Right atrium auricular region (tissue), 2 donors: ENCODE measurements around the gene PRR27. TPM values are rescaled to one million over a fixed set of nuclear protein-coding genes. Genes with fewer than 3 reads are reported as not detected.

ENCODE experiments used
- DNase-seq: peaks from one replicate; pipeline ENCODE4 v3.0.0-alpha.2; 2019; ENCODE audit warnings: low spot score
- H3K27ac ChIP-seq, 2 donors: fragments of 200-600 bp; sonication (generic); 1 replicate in 1 of 2; 2 replicates in 1 of 2; pipeline ENCODE4 v1.5.1; 2016 to 2019
- H3K27me3 ChIP-seq, 2 donors: fragments of 200-600 bp; sonication (generic); one replicate each; pipeline versions ENCODE4 v1.5.1 to v1.6.0; 2017 to 2019
- H3K36me3 ChIP-seq: fragments of 200-600 bp; sonication (generic); one replicate; pipeline ENCODE4 v1.5.1; 2016
- H3K4me1 ChIP-seq, 2 donors: fragments of 200-600 bp; sonication (generic); one replicate each; pipeline versions ENCODE4 v1.5.1 to v1.6.0; 2017 to 2019
- H3K4me3 ChIP-seq, 2 donors: fragments of 200-600 bp; sonication (generic); 1 replicate in 1 of 2; 2 replicates in 1 of 2; pipeline ENCODE4 v1.5.1; 2017 to 2019; ENCODE audit warnings: mild to moderate bottlenecking in 1 of 2, moderate library complexity in 1 of 2
- H3K9me3 ChIP-seq, 2 donors: fragments of 200-600 bp; sonication (generic); one replicate each; pipeline ENCODE4 v1.5.1; 2019
- CTCF ChIP-seq, 2 donors: fragments of 200-600 bp; sonication (generic); IDR thresholded peaks; one replicate each; pipeline ENCODE4 v1.5.1; 2019; ENCODE audit warnings: antibody characterized with exemption in 2 of 2
- total RNA-seq, 2 donors: library from RNA; depleted of rRNA; stranded (reverse); fragments of >200 nt; gene quantifications; one replicate each; pipeline ENCODE4 v1.1.0, GENCODE V29; 2016

Gene PRR27
- total RNA-seq, 2 donors from 2014 or later, result not detected

- TF ChIP-seq CTCF (IDR thresholded peaks at IDR 0.05), result no peak
- H3K4me1 ChIP-seq, result no peaks in the 10 kb centered on the region
- H3K27ac ChIP-seq, result no peak overlapping the region
- H3K36me3 ChIP-seq, result no peaks in the 10 kb centered on the region
- no peaks in the 10 kb centered on the region for H3K9me3 ChIP-seq
- no peak for DNase-seq
- no peaks in the 10 kb centered on the region for H3K27me3 ChIP-seq
- no peak overlapping the region for H3K4me3 ChIP-seq
Observed at GRCh38 chr4:70187216-70187615, 33.2 kb downstream of the PRR27 start.

- no peaks in the 10 kb centered on the region for H3K27me3 ChIP-seq
- H3K36me3 ChIP-seq, result no peaks in the 10 kb centered on the region
- TF ChIP-seq CTCF (IDR thresholded peaks at IDR 0.05), result no peak
- H3K27ac ChIP-seq, result no peak overlapping the region
- no peak for DNase-seq
- no peak overlapping the region for H3K4me3 ChIP-seq
- no peaks in the 10 kb centered on the region for H3K4me1 ChIP-seq
- H3K9me3 ChIP-seq, result no peaks in the 10 kb centered on the region
Observed at GRCh38 chr4:70190579-70190978, 36.5 kb downstream of the PRR27 start.

GRCh38 chr4:70191647-70192046, 37.6 kb downstream of the PRR27 start:
- no peaks in the 10 kb centered on the region for H3K9me3 ChIP-seq
- no peaks in the 10 kb centered on the region for H3K4me1 ChIP-seq
- H3K27ac ChIP-seq, result no peak overlapping the region
- no peak for DNase-seq
- H3K36me3 ChIP-seq, result no peaks in the 10 kb centered on the region
- no peak for TF ChIP-seq CTCF (IDR thresholded peaks at IDR 0.05)
- H3K27me3 ChIP-seq, result no peaks in the 10 kb centered on the region
- H3K4me3 ChIP-seq, result no peak overlapping the region

GRCh38 chr4:70192895-70193294, 38.9 kb downstream of the PRR27 start:
- DNase-seq, result no peak
- TF ChIP-seq CTCF (IDR thresholded peaks at IDR 0.05), result no peak
- H3K4me3 ChIP-seq, result no peak overlapping the region
- H3K36me3 ChIP-seq, result no peaks in the 10 kb centered on the region
- no peaks in the 10 kb centered on the region for H3K4me1 ChIP-seq
- H3K27ac ChIP-seq, result no peak overlapping the region
- no peaks in the 10 kb centered on the region for H3K9me3 ChIP-seq
- no peaks in the 10 kb centered on the region for H3K27me3 ChIP-seq

- TF ChIP-seq CTCF (IDR thresholded peaks at IDR 0.05), result no peak
- Histone ChIP-seq H3K9me3 (no peaks in the 10 kb centered on the region), H3K4me1 (no peaks in the 10 kb centered on the region), H3K27ac (no peak within 1 kb of the TSS), H3K36me3 (no peaks in the 10 kb centered on the region), H3K4me3 (no peak within 1 kb of the TSS), H3K27me3 (no peaks in the 10 kb centered on the region)
- DNase-seq, result no peak
Observed at GRCh38 chr4:70195425-70195824, 41.4 kb downstream of the PRR27 start, which contains the start of gene ODAM. ODAM (plus strand) TSS chr4:70195725; CDS start chr4:70196544, 819 bp downstream.

- Histone ChIP-seq H3K9me3 (no peaks in the 10 kb centered on the region), H3K4me3 (no peak overlapping the region)
Observed at GRCh38 chr4:70196857-70197256, 42.8 kb downstream of the PRR27 start.

More at GRCh38 chr4:70196857-70197256, 42.8 kb downstream of the PRR27 start:
- Histone ChIP-seq H3K27ac (no peak overlapping the region), H3K36me3 (no peaks in the 10 kb centered on the region), H3K4me1 (no peaks in the 10 kb centered on the region), H3K27me3 (no peaks in the 10 kb centered on the region)
- no peak for DNase-seq
- no peak for TF ChIP-seq CTCF (IDR thresholded peaks at IDR 0.05)
